HG03469 (cell line): ENCODE measurements around the gene LHX3.

Source experiments
- ATAC-seq: cut with Tn5 transposase; IDR thresholded peaks from one replicate; pipeline ENCODE4 v1.9.1; 2021; ENCODE audit warnings: mild to moderate bottlenecking, moderate library complexity, moderate number of reproducible peaks; ENCODE audit not compliant: unreplicated experiment

LHX3 gene

GRCh38 chr9:136194540-136194939, 10.4 kb downstream of the LHX3 start:
- no peak for ATAC-seq

- ATAC-seq, result no peak
Observed at GRCh38 chr9:136193891-136194279, 11.0 kb downstream of the LHX3 start.

- no peak for ATAC-seq
Observed at GRCh38 chr9:136193127-136193890, 11.6 kb downstream of the LHX3 start.

- no peak for ATAC-seq
Observed at GRCh38 chr9:136192289-136193126, 12.4 kb downstream of the LHX3 start.

- no peak for ATAC-seq
Observed at GRCh38 chr9:136191960-136192286, 13.0 kb downstream of the LHX3 start.

- ATAC-seq, result no peak
Observed at GRCh38 chr9:136191099-136191959, 13.6 kb downstream of the LHX3 start.

GRCh38 chr9:136190656-136191055, 14.3 kb downstream of the LHX3 start:
- no peak for ATAC-seq

- ATAC-seq, result no peak
Observed at GRCh38 chr9:136190237-136190601, 14.7 kb downstream of the LHX3 start.

- no peak for ATAC-seq
Observed at GRCh38 chr9:136189394-136190236, 15.3 kb downstream of the LHX3 start.

GRCh38 chr9:136187683-136188586, 17.0 kb downstream of the LHX3 start:
- ATAC-seq, result no peak

GRCh38 chr9:136187197-136187596, 17.7 kb downstream of the LHX3 start:
- no peak for ATAC-seq

- no peak for ATAC-seq
Observed at GRCh38 chr9:136186386-136186785, 18.5 kb downstream of the LHX3 start.

- ATAC-seq, result no peak
Observed at GRCh38 chr9:136185596-136186366, 19.1 kb downstream of the LHX3 start.

- no peak for ATAC-seq
Observed at GRCh38 chr9:136185066-136185465, 19.9 kb downstream of the LHX3 start.

GRCh38 chr9:136182850-136183422, 22.0 kb downstream of the LHX3 start:
- ATAC-seq, result no peak

- ATAC-seq, result no peak
Observed at GRCh38 chr9:136182420-136182787, 22.5 kb downstream of the LHX3 start.

GRCh38 chr9:136181784-136182419, 23.0 kb downstream of the LHX3 start:
- no peak for ATAC-seq

GRCh38 chr9:136180586-136180985, 24.3 kb downstream of the LHX3 start:
- ATAC-seq, result no peak
